Loucy (cell line): ENCODE results near the gene HERC2.

ENCODE experiments used
- H2AFZ ChIP-seq: fragments of 200-600 bp; sonication (generic); 2 replicates; pipeline ENCODE4 v1.6.0; 2016; ENCODE audit warnings: antibody characterized with exemption, mild to moderate bottlenecking, low read length, moderate library complexity
- H3F3A ChIP-seq: fragments of 200-600 bp; 2 replicates; pipeline ENCODE4 v1.6.0; 2016; ENCODE audit warnings: antibody characterized with exemption, low read depth, mild to moderate bottlenecking
- H3K27me3 ChIP-seq: fragments of 200-600 bp; sonication (generic); 2 replicates; pipeline ENCODE4 v1.6.1; 2014; ENCODE audit warnings: low read length, mild to moderate bottlenecking; ENCODE audit not compliant: insufficient read depth, poor library complexity, severe bottlenecking
- H3K36me3 ChIP-seq: fragments of 200-600 bp; sonication (generic); 2 replicates; pipeline ENCODE4 v1.6.1; 2016; ENCODE audit warnings: low read length; ENCODE audit not compliant: insufficient read depth
- H3K4me1 ChIP-seq: fragments of 200-600 bp; sonication (generic); 2 replicates; pipeline ENCODE4 v1.5.1; 2014; ENCODE audit warnings: low read length, mild to moderate bottlenecking; ENCODE audit not compliant: insufficient read depth, poor library complexity, severe bottlenecking
- H3K4me2 ChIP-seq: fragments of 200-600 bp; sonication (generic); 2 replicates; pipeline ENCODE4 v1.6.0; 2014; ENCODE audit warnings: antibody characterized with exemption, low read length, low read depth, mild to moderate bottlenecking; ENCODE audit not compliant: poor library complexity, severe bottlenecking
- H3K4me3 ChIP-seq: fragments of 200-600 bp; sonication (generic); 2 replicates; pipeline ENCODE4 v1.5.1; 2014; ENCODE audit warnings: low read length, mild to moderate bottlenecking, mixed read lengths; ENCODE audit not compliant: poor library complexity, severe bottlenecking
- H3K79me2 ChIP-seq: fragments of 200-600 bp; sonication (generic); 2 replicates; pipeline ENCODE4 v1.6.1; 2014; ENCODE audit warnings: low read length; ENCODE audit not compliant: insufficient read depth
- H3K9ac ChIP-seq: fragments of 200-600 bp; sonication (generic); 2 replicates; pipeline ENCODE4 v1.6.0; 2014; ENCODE audit warnings: mild to moderate bottlenecking, low read depth, low read length, moderate library complexity; ENCODE audit not compliant: poor library complexity, severe bottlenecking
- H3K9me2 ChIP-seq: fragments of 200-600 bp; sonication (generic); replicated peaks from 2 replicates; pipeline ENCODE4 v1.6.1; 2016; ENCODE audit warnings: low read depth, low read length, mixed read lengths
- H3K9me3 ChIP-seq: fragments of 200-600 bp; sonication (generic); 2 replicates; pipeline ENCODE4 v1.6.1; 2014; ENCODE audit warnings: mild to moderate bottlenecking, antibody characterized with exemption, low read length, low read depth; ENCODE audit not compliant: insufficient read depth
- H4K20me1 ChIP-seq: fragments of 200-600 bp; sonication (generic); 2 replicates; pipeline ENCODE4 v1.6.0; 2014; ENCODE audit warnings: antibody characterized with exemption, low read length, mild to moderate bottlenecking; ENCODE audit not compliant: insufficient read depth, poor library complexity, severe bottlenecking
- CTCF ChIP-seq: fragments of 200-600 bp; sonication (generic); conservative IDR thresholded peaks from 2 replicates; pipeline ENCODE4 v1.5.1; 2014; ENCODE audit warnings: mild to moderate bottlenecking, antibody characterized with exemption, low read length
- EZH2phosphoT487 ChIP-seq: fragments of 200-600 bp; IDR thresholded peaks from 2 replicates; pipeline ENCODE4 v1.6.1; 2018; ENCODE audit warnings: antibody characterized with exemption, mild to moderate bottlenecking, moderate library complexity, borderline replicate concordance

The HERC2 gene

GRCh38 chr15:28094732-28095521 is 227.1 kb downstream of the HERC2 start:
- Histone ChIP-seq H3K36me3 (no peaks in the 10 kb centered on the region), H3F3A (no peaks in the 10 kb centered on the region), H4K20me1 (no peaks in the 10 kb centered on the region), H3K9me2 (no peaks in the 10 kb centered on the region), H3K4me2 (no peak overlapping the region), H3K9ac (no peak overlapping the region), H3K4me3 (no peak overlapping the region), H2AFZ (no peak overlapping the region), H3K4me1 (no peaks in the 10 kb centered on the region), H3K79me2 (no peaks in the 10 kb centered on the region), H3K9me3 (no peaks in the 10 kb centered on the region), H3K27me3 (no peaks in the 10 kb centered on the region)
- TF ChIP-seq EZH2phosphoT487 = no peak
- no peak for TF ChIP-seq CTCF

GRCh38 chr15:28093752-28094535 is 228.0 kb downstream of the HERC2 start:
- H3K4me2 ChIP-seq = no peak overlapping the region
- no peaks in the 10 kb centered on the region for H3K27me3 ChIP-seq
- TF ChIP-seq CTCF = no peak
- TF ChIP-seq EZH2phosphoT487 = no peak

GRCh38 chr15:28091313-28091712 is 230.7 kb downstream of the HERC2 start:
- H3K4me2 ChIP-seq = no peak overlapping the region
- no peaks in the 10 kb centered on the region for H3K9me2 ChIP-seq
- no peaks in the 10 kb centered on the region for H3K27me3 ChIP-seq
- TF ChIP-seq CTCF (no peak), EZH2phosphoT487 (no peak)
- no peak overlapping the region for H2AFZ ChIP-seq
- H3K9ac ChIP-seq = no peak overlapping the region
- no peaks in the 10 kb centered on the region for H3K4me1 ChIP-seq
- no peaks in the 10 kb centered on the region for H3K36me3 ChIP-seq
- H3K4me3 ChIP-seq = no peak overlapping the region
- H3K9me3 ChIP-seq = no peaks in the 10 kb centered on the region
- no peaks in the 10 kb centered on the region for H3F3A ChIP-seq
- no peaks in the 10 kb centered on the region for H4K20me1 ChIP-seq
- H3K79me2 ChIP-seq = no peaks in the 10 kb centered on the region

More at GRCh38 chr15:28093752-28094535, 228.0 kb downstream of the HERC2 start:
- H2AFZ ChIP-seq = no peak overlapping the region
- no peaks in the 10 kb centered on the region for H4K20me1 ChIP-seq
- no peaks in the 10 kb centered on the region for H3K36me3 ChIP-seq
- H3K9me3 ChIP-seq = no peaks in the 10 kb centered on the region
- H3K79me2 ChIP-seq = no peaks in the 10 kb centered on the region
- no peaks in the 10 kb centered on the region for H3K4me1 ChIP-seq
- H3F3A ChIP-seq = no peaks in the 10 kb centered on the region
- no peak overlapping the region for H3K9ac ChIP-seq
- H3K4me3 ChIP-seq = no peak overlapping the region
- no peaks in the 10 kb centered on the region for H3K9me2 ChIP-seq
